ELF-1 (cell line): ENCODE measurements around the gene ATP2B3.

Experiments used
- DNase-seq: peaks from one replicate; pipeline ENCODE4 v3.0.0-alpha.2; 2016; ENCODE audit warnings: low read depth, low spot score

The ATP2B3 gene

GRCh38 chrX:153611298-153612095 is 94.1 kb downstream of the ATP2B3 start:
- no peak for DNase-seq

- DNase-seq: no peak
Observed at GRCh38 chrX:153612413-153612812, 95.0 kb downstream of the ATP2B3 start.

GRCh38 chrX:153614818-153615217 is 97.4 kb downstream of the ATP2B3 start:
- no peak for DNase-seq

- no peak for DNase-seq
Observed at GRCh38 chrX:153620576-153620975, 103.1 kb downstream of the ATP2B3 start.

- DNase-seq: no peak
Observed at GRCh38 chrX:153621949-153622598, 104.6 kb downstream of the ATP2B3 start.

GRCh38 chrX:153622661-153623309 is 105.3 kb downstream of the ATP2B3 start:
- no peak for DNase-seq

GRCh38 chrX:153623310-153624029 is 106.0 kb downstream of the ATP2B3 start:
- DNase-seq: no peak

GRCh38 chrX:153624196-153625091 is 107.0 kb downstream of the ATP2B3 start:
- DNase-seq: no peak

- no peak for DNase-seq
Observed at GRCh38 chrX:153625271-153626024, 108.0 kb downstream of the ATP2B3 start.

- DNase-seq: no peak
Observed at GRCh38 chrX:153626025-153626633, 108.7 kb downstream of the ATP2B3 start.

- DNase-seq: no peak
Observed at GRCh38 chrX:153626863-153627674, 109.6 kb downstream of the ATP2B3 start.

- DNase-seq: peak; percentile 40
Observed at GRCh38 chrX:153627675-153628111, 110.3 kb downstream of the ATP2B3 start.

GRCh38 chrX:153628129-153628528 is 110.7 kb downstream of the ATP2B3 start:
- no peak for DNase-seq

- no peak for DNase-seq
Observed at GRCh38 chrX:153628665-153629064, 111.2 kb downstream of the ATP2B3 start.

- no peak for DNase-seq
Observed at GRCh38 chrX:153631346-153631745, 113.9 kb downstream of the ATP2B3 start.

- DNase-seq: no peak
Observed at GRCh38 chrX:153631907-153632594, 114.6 kb downstream of the ATP2B3 start.
